ENCODE measurements around the gene MRPL19. TPM values are rescaled to one million over a fixed set of nuclear protein-coding genes. Genes with fewer than 3 reads are reported as not detected.

The MRPL19 gene
- total RNA-seq, 4 donors from 2014 or later, result 34.8 to 83.9 (median 57.6) TPM

DNA sequence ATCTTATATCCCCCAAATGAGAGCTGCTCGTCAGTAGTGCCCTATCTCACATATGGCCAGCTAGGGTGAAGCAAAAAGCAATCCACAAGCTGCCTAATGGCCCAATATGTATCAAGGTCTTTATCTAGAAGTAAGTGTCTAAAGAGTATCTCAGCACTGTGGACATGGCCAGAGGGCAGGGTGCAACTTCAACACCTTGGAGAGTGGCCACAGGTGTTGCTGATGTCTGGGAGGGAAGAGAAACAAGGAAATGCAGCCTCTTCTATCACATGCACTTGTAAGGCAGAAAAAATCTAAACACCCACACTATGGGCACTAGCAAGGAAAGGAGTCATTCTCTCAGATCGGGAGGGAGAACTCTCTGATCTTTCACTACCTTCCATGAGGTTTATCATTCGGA lies 23.7 kb upstream of the MRPL19 start:
- Histone ChIP-seq H3K27me3 (no peaks in the 10 kb centered on the region), H3K36me3 (no peaks in the 10 kb centered on the region), H3K27ac (no peak overlapping the region), H3K4me1 (no peaks in the 10 kb centered on the region), H3K4me3 (replicated peaks in 1 of 3) (no peak overlapping the region), H3K9me3 (no peaks in the 10 kb centered on the region)
- TF ChIP-seq, protein P1, sequence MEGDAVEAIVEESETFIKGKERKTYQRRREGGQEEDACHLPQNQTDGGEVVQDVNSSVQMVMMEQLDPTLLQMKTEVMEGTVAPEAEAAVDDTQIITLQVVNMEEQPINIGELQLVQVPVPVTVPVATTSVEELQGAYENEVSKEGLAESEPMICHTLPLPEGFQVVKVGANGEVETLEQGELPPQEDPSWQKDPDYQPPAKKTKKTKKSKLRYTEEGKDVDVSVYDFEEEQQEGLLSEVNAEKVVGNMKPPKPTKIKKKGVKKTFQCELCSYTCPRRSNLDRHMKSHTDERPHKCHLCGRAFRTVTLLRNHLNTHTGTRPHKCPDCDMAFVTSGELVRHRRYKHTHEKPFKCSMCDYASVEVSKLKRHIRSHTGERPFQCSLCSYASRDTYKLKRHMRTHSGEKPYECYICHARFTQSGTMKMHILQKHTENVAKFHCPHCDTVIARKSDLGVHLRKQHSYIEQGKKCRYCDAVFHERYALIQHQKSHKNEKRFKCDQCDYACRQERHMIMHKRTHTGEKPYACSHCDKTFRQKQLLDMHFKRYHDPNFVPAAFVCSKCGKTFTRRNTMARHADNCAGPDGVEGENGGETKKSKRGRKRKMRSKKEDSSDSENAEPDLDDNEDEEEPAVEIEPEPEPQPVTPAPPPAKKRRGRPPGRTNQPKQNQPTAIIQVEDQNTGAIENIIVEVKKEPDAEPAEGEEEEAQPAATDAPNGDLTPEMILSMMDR (IDR thresholded peaks at IDR 0.05), result no peak
- no peak for TF ChIP-seq POLR2A (IDR thresholded peaks at IDR 0.05)
- intact Hi-C loops (cut with DNase I), result no loop called here
- WGBS, 2 donors, result 86 to 89% methylated on average over 3 of the region's 3 CpGs
- DNase-seq, result no peak

DNA sequence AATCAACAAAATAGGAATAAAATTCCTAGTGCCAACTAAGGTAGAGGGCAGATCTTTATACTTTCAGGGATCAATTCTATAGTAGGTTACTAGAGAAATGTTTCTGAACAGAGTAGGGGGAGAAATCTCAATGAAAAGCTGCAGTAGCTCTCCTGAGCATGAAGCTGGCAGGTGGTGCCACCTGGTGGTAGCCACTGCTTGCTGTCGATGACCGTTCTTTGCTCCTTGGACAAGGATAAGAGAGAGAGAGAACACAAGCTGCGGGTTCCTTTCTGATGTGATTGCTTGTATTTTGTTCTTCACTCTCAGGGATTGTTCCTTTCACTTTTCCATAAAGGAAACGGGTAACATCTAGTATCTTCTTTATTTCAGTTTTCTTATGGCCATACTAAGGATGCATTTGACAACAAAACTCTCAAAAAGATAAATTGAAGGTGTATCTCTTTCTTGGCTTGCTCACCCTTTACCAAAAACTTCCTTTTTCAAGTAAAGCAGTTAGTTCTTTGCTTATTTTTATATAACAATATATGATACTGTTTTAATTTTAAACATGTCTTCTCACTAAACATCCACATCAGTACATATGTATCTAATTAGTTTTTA lies 18.6 kb upstream of the MRPL19 start:
- TF ChIP-seq, protein P1 (IDR thresholded peaks at IDR 0.05), result peak; percentile 67 to 88 (median 75)
- TF ChIP-seq POLR2A (IDR thresholded peaks at IDR 0.05), result no peak
- Histone ChIP-seq H3K36me3 (no peaks in the 10 kb centered on the region), H3K27ac (no peak overlapping the region), H3K4me3 (replicated peaks in 1 of 3) (no peak overlapping the region), H3K9me3 (no peaks in the 10 kb centered on the region), H3K4me1 (peaks cover 20 to 21% of the 10 kb centered on the region in 2 donors), H3K27me3 (no peaks in the 10 kb centered on the region)
- intact Hi-C loops (cut with DNase I), result loop anchor here (5.0 kb wide), 1 partner anchor 166 kb away; no protein-coding TSS in a partner anchor
- 1 to 2% methylated on average over 4 of the region's 4 CpGs for WGBS, 2 donors
- DNase-seq, result peak; percentile 83 to 86

DNA sequence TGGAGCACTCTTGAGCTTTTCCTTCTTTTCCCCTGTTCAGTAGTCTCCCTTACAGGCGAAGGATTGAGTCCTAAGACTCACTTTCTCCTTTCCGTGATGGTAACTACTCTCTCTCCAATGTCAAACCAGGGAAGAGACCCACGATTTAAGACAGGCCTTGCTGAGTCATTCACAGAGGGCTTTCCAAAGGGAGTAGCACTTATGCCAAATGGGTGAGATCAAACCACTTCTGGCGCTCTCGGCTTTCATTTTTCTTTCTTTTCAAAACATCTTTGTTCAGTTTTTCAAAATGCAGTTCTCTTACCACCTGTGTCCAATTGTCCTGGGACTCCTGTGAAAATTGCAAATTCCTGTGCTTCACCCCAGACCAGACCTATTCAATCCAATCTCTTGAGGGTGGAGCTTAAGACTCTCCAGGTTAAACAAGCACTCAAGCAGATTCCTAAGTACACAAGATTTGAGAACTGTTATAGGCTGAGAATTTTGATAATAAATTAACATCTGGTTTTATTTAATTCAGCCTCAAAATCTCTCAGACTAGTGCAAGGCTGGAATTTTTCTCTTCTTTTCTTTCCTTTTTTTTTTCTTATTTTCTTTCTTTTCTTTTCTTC lies 14.4 kb upstream of the MRPL19 start:
- peak; percentile 52 to 54 for DNase-seq
- no peaks in the 10 kb centered on the region for H3K27me3 ChIP-seq
- TF ChIP-seq POLR2A (IDR thresholded peaks at IDR 0.05), result no peak
- TF ChIP-seq, protein P1 (IDR thresholded peaks at IDR 0.05), result no peak
- no peaks in the 10 kb centered on the region for H3K9me3 ChIP-seq
- no peak overlapping the region for H3K4me3 ChIP-seq (replicated peaks in 1 of 3)
- H3K27ac ChIP-seq, result peak overlapping the region; percentile 88 to 96 (median 95)
- H3K4me1 ChIP-seq, result peaks cover 25 to 26% of the 10 kb centered on the region in 2 donors
- no peaks in the 10 kb centered on the region for H3K36me3 ChIP-seq
- intact Hi-C loops (cut with DNase I), result no loop called here
- WGBS, 2 donors, result 19 to 27% methylated on average over 5 of the region's 5 CpGs

DNA sequence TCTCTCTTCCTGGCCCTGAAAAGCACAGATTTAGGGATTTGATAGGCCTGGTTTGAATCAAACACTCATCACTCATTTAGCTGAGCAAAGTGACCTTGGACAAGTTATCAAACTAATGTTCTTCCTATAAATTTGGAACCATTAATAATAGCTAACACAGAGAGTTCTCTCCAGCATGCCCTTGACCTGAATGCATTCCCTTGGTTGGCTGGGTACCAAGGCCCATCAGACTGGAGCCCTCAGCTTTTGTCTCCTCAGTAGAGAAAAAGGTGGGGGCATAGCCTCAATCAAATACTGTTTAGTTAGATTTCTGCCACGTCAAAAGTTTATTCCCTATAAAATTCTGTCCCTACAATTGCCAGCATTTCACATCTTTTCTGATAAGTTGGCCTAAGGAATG lies 13.8 kb upstream of the MRPL19 start:
- DNase-seq, result peak; percentile 81 to 83
- Histone ChIP-seq H3K27ac (peak overlapping the region; percentile 88 to 96 (median 95)), H3K4me3 (replicated peaks in 1 of 3) (no peak overlapping the region), H3K9me3 (no peaks in the 10 kb centered on the region), H3K36me3 (no peaks in the 10 kb centered on the region), H3K4me1 (peaks cover 25 to 26% of the 10 kb centered on the region in 2 donors), H3K27me3 (no peaks in the 10 kb centered on the region)
- 10 to 28% methylated on average over 1 of the region's 1 CpG for WGBS, 2 donors
- intact Hi-C loops (cut with DNase I), result no loop called here
- TF ChIP-seq, protein P1 (IDR thresholded peaks at IDR 0.05), result no peak
- no peak for TF ChIP-seq POLR2A (IDR thresholded peaks at IDR 0.05)

DNA sequence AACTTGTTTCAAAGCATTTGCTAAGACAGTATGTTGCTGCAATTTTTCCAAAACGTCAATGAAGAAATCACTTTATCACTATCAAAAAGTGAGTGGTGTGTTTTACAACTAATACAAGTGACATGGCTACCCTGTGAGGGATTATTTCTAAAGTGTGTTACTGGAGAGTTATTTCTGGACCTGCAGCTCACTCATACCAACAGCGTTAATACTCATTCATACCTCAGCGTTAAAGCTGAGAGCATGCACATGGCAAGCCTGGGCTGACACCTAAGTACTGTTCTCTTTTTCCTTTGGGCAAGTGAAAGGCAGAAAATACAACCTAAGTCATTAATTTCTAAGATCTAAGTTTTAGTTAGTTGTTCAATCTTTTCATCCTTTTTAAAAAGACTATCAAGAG lies 13.0 kb upstream of the MRPL19 start:
- Histone ChIP-seq H3K36me3 (no peaks in the 10 kb centered on the region), H3K27ac (peak overlapping the region in 2 of 3 donors; percentile 88 to 96), H3K9me3 (no peaks in the 10 kb centered on the region), H3K27me3 (no peaks in the 10 kb centered on the region), H3K4me1 (peaks cover 25 to 26% of the 10 kb centered on the region in 2 donors), H3K4me3 (replicated peaks in 1 of 3) (no peak overlapping the region)
- intact Hi-C loops (cut with DNase I), result no loop called here
- no peak for TF ChIP-seq POLR2A (IDR thresholded peaks at IDR 0.05)
- TF ChIP-seq, protein P1 (IDR thresholded peaks at IDR 0.05), result no peak
- DNase-seq, result no peak
- 52 to 68% methylated on average over 3 of the region's 3 CpGs for WGBS, 2 donors

Measured in thyroid gland (tissue), 4 donors.